ENCODE results near the gene CD59.
A peak's percentile ranks its signal among the peaks of the same experiment; 100 is the strongest.

The CD59 gene

DNA sequence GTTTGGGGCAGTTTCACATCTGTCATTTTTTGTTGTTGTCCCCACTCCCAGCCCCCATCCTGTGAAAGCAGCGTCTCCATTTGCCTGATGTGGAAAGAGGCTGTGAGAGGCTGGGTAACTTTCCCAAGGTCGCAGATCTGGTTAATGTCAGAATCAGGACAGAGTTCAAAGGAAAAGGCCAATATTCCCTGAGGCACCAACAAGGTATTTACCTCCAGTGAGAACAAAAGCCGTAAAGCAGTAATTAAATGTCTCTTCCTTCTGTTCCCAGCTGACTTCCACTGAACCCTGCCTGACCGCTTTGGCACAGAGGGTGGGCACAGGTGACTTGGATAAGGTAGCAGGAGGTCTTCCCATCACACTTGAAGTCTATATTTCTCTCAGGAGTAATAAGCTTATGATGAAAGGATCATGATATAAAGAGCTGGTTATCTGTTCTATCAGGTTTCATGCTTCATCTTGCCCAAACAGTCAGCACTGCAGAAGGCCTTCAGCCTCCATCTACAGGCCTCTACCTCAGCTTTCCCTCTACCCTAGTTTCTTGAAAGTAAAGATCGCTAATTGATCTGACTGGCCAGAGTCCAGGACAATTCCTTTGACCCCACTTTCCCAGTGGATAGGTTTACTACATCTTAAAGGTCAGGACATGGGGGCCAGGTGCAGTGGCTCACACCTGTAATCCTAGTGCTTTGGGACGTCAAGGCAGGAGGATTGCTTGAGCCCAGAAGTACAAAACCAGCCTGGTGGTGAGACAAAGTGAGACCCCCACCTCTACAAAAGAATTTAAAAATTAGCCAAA lies 45.0 kb downstream of the CD59 start:
- TF ChIP-seq, protein P1, sequence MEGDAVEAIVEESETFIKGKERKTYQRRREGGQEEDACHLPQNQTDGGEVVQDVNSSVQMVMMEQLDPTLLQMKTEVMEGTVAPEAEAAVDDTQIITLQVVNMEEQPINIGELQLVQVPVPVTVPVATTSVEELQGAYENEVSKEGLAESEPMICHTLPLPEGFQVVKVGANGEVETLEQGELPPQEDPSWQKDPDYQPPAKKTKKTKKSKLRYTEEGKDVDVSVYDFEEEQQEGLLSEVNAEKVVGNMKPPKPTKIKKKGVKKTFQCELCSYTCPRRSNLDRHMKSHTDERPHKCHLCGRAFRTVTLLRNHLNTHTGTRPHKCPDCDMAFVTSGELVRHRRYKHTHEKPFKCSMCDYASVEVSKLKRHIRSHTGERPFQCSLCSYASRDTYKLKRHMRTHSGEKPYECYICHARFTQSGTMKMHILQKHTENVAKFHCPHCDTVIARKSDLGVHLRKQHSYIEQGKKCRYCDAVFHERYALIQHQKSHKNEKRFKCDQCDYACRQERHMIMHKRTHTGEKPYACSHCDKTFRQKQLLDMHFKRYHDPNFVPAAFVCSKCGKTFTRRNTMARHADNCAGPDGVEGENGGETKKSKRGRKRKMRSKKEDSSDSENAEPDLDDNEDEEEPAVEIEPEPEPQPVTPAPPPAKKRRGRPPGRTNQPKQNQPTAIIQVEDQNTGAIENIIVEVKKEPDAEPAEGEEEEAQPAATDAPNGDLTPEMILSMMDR (IDR thresholded peaks at IDR 0.05; ENCODE audit: low read depth, low read length, missing control alignments) = no peak
- H3K4me3 ChIP-seq (replicated peaks; ENCODE audit: low read depth, low read length) = no peak overlapping the region
- DNase-seq (ENCODE audit: extremely low read depth, low read depth) = no peak

DNA sequence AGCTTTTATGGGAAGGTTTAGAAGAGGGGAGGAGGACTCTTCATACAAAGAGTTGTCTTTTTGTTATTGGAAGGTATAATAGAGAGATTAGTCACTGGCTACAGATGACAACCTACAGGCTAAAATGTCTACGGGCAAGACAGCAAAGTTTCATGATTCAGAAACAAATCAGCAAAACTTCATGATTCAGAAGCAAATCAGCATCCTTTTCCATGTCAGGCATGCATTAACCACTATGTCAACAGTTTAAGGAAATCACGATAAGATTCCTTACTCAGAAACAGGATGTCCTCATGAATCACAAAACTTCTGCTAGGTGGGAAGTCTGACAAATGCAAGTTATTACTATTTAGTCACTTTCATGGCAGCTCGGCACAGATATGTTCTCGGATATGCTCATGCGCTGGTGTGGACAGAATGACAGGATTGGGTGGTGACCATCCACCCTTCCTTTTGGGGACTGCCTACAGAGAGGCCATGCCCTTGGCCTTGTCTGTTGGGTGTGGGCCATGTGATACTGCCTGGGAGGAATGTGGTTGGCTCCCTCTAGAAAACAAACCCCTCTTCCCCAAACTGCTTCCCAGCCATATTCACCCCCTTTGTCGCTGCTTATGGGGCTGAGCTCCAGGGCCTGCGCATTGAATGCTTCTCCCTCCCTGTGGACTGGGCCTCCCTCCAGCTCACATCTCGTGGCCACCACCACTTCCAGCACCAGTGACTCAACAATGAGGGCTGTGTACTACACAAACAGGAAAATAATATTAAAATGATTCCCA lies 45.7 kb downstream of the CD59 start:
- DNase-seq (ENCODE audit: extremely low read depth, low read depth) = peak; percentile 78
- H3K4me3 ChIP-seq (replicated peaks; ENCODE audit: low read depth, low read length) = no peak overlapping the region
- TF ChIP-seq, protein P1 (IDR thresholded peaks at IDR 0.05; ENCODE audit: low read depth, low read length, missing control alignments) = no peak

DNA sequence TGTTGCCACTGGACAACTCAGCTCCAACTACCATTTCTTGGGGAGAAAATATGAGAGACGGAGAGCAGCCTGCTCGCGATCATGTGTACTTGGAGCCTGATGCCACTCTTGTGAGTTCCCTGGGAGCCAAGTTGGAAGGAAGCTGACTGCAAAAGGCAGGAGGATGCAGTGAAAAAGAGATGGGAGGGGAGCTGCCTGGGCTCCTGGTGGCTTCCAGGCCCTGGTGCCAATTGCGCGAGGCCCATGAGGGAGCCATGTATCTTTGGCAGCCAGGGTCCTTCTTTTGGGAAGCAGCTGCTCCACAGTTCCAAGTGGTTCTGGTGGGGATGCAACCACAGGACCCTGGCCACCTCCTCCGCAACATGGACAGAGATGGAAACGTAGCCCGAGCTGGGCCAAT lies 46.7 kb downstream of the CD59 start:
- H3K4me3 ChIP-seq (replicated peaks; ENCODE audit: low read depth, low read length) = no peak overlapping the region
- no peak for DNase-seq (ENCODE audit: extremely low read depth, low read depth)
- TF ChIP-seq, protein P1 (IDR thresholded peaks at IDR 0.05; ENCODE audit: low read depth, low read length, missing control alignments) = no peak

DNA sequence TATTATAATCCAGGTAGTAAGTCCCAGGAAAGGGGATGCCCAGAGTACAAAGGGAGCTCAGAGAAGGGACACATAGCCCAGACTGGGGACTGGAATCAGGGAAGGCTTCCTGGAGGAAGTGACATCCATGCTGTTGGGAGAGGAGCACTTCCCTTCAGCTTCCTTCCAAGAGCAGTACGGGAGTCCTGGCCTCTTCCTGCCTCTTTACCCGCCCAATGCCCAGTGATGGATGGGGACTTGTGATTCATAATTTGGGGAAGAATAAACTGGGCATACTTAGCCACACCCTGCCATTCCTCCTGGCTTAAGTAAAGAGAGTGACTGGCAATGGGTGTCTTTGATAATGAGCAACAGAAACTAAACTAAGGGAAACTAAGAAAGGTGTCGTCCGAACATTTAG lies 47.1 kb downstream of the CD59 start:
- TF ChIP-seq, protein P1 (IDR thresholded peaks at IDR 0.05; ENCODE audit: low read depth, low read length, missing control alignments) = no peak
- H3K4me3 ChIP-seq (replicated peaks; ENCODE audit: low read depth, low read length) = no peak overlapping the region
- DNase-seq (ENCODE audit: extremely low read depth, low read depth) = no peak

DNA sequence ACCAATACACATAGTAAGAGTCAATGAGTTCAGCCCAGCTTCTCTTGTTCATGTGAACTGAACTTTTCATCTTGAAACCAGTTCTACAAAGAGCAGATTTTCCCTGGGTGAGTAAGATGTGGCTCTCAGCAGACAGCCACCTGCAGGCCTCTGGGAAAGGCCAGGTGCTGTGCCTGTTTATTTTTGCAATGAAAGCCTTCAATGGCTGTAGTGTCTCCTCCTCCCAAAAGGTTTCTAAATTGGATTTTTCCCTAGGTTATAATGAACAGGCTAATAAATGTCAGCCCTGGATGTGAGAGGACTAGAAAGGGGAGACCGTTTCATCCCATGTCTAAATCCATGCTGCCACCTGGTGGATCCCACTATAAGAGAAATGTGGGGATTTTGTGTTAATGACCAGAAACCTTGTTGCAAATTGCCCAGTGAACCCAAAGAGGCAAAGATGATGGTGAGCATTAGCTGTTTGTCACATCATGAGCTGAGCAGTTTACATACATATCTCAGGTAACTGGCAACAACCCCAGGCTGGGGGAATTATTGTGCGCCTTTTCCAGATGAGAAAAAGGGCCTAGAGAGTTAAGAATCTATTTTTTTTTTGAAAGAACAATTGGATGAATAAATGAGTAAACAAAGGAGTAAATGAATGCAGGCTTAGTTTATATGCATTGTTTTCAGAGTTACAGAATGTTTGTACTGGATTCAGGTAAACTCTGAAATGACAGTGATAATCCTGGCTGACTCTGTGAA lies 48.3 kb downstream of the CD59 start:
- TF ChIP-seq, protein P1 (IDR thresholded peaks at IDR 0.05; ENCODE audit: low read depth, low read length, missing control alignments) = peak; percentile 69
- DNase-seq (ENCODE audit: extremely low read depth, low read depth) = peak; percentile 60
- H3K4me3 ChIP-seq (replicated peaks; ENCODE audit: low read depth, low read length) = no peak overlapping the region

DNA sequence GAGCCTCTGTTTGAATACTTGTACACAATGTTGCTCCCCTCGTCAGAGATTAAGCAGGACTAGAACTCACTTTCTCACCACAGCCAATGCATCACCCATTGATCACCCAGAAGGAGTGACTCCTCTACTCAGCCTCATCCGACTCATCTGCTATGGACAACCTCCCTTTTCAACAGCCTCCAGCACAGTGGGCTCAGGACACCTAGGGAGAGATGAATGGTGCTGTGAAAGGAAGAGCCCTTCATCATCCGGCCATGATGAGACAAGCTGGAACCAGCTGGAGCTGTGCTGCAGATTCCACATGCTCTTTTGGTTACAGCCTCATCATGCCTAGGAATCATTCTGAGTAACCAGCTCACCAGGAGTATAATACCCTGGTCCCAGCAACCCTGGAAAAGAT lies 51.1 kb downstream of the CD59 start:
- no peak for DNase-seq (ENCODE audit: extremely low read depth, low read depth)
- TF ChIP-seq, protein P1 (IDR thresholded peaks at IDR 0.05; ENCODE audit: low read depth, low read length, missing control alignments) = no peak
- no peak overlapping the region for H3K4me3 ChIP-seq (replicated peaks; ENCODE audit: low read depth, low read length)

Measured in HFF-Myc (cell line).